Fibroblast of skin of right biceps (primary cell): ENCODE results near the gene LCN2.
A peak's percentile ranks its signal among the peaks of the same experiment; 100 is the strongest.
"Not testable (repeated sequence)": the region's sequence is repeated elsewhere in the genome, so short reads cannot be mapped to it uniquely, and the experiment has no call there.

ENCODE experiments used
- DNase-seq: peaks from one replicate; pipeline ENCODE4 v3.0.0-alpha.2; 2013

The LCN2 gene

DNA sequence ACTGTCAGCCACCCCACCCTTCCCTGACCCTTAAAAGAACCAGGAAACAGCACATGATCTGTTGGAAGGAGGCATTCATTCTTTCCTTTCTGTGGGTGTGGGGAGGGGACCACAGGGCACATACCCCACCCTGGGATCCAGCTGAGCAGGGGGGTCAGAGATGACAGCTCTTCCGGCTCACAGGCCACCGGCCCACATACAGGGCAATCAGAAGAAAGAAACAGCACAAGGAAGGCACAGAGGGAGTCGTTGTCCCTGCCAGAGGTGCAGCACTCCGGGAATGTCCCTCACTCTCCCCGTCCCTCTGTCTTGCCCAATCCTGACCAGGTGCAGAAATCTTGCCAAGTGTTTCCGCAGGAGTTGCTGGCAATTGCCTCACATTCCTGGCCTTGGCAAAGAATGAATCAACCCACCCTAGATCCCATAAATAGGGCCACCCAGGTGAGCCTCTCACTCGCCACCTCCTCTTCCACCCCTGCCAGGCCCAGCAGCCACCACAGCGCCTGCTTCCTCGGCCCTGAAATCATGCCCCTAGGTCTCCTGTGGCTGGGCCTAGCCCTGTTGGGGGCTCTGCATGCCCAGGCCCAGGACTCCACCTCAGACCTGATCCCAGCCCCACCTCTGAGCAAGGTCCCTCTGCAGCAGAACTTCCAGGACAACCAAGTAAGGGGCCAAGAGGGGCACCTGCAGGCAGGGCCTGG lies at the start of gene LCN2:
Gene LCN2 (plus strand): TSS at position 453 of the 701 bp plus-strand sequence. CDS start 73 bp downstream, at position 526.
- DNase-seq, result no peak

DNA sequence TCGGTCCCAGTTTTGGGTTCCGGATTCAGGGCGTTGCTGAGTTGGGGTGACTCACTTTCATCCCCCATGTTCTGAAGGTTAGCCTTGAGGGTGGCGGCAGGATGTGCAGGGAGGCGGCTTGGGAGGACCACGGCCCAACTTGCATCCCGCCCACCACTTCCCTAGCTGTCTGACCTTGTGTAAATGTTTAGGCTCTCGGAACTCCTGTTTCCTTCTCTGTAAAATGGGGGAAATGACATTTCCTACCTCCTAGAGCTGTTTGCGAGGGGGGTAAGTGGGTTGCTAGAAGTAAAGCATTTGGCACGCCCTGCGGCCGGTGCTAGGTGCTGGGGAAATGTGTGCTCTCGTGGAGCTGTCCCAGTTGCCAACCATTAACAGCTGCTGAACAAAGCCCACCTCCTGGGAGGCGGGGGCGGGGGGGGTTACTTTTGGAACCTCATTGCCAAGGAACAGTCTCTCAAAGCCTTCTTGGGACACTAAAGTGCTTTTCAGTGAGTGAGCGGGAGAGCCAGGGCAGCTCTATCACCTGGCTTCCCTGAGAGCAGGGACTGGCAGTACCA lies 49.2 kb upstream of the LCN2 start:
- DNase-seq, result peak; percentile 28

DNA sequence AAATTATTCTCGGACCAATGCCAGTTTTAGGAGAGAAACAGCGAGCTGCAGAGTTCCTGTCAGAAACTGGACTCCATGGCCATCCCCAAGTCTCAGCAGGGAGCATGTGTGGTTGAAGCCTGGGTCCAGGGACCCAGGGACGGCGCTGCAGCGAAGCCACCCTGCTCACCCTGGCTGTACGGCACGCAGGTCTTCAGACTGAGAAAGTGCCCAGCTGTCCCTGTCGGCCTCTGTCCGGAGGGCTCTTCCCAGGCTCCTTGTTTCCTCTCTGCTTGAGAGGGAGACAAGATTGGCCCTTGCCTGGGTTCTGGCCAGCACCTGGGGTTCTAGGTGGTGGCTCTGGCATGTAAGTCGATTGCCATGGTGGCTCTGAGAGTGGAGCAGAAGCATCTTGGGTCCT lies 48.7 kb upstream of the LCN2 start:
- no peak for DNase-seq

DNA sequence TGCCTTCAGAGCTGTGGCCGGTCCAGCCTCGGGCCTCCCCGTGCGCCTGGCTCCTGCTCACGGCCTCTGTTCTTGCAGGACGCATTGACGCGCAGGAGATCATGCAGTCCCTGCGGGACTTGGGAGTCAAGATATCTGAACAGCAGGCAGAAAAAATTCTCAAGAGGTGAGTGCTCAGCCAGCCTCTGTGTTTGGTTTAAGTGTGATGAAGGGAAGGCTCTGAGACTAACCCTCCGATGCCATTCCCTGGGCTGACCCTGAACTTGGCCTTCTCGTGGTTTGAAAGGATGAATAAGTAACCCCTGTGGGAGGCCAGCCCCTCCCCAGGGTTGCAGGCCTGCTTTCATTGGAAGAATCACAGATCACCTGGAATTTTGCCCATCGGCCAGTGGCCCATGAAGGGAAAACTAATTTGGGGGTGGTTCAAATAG lies 48.0 kb upstream of the LCN2 start:
- no peak for DNase-seq

DNA sequence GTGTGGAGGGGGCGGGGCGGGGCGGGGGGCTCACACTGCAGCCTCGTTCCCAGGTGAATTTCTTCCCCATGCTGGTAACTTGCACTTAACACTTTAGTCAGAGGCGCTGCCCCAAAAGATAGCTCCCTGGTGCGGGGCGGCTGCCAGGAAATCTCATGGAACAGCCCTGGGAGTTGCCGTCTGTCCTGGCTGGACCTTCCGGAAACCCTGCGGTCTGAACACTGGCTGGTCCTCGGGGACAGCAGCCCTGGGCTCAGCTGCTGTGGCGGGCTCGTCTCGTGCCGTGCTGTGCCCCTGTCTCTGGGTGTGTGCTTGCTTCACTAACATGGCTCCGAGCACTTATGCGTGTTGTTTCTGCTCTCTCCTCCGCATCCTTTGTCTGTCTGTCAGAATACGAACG lies 47.6 kb upstream of the LCN2 start:
- no peak for DNase-seq

DNA sequence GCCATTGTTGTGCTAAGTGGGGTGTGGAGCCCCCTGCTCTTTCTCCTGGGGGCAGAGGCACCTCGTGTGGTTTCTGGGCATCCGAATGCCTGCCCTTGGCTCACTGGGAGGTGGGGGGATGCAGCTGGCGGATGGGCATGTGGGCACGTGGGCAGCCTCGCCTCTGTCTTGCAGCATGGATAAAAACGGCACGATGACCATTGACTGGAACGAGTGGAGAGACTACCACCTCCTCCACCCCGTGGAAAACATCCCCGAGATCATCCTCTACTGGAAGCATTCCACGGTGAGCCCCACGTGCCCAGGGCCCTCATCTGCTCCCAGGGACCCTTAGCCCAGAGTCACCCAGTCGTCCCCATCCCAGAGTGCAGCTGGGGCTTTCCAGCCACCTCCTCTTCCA lies 47.1 kb upstream of the LCN2 start:
- no peak for DNase-seq

DNA sequence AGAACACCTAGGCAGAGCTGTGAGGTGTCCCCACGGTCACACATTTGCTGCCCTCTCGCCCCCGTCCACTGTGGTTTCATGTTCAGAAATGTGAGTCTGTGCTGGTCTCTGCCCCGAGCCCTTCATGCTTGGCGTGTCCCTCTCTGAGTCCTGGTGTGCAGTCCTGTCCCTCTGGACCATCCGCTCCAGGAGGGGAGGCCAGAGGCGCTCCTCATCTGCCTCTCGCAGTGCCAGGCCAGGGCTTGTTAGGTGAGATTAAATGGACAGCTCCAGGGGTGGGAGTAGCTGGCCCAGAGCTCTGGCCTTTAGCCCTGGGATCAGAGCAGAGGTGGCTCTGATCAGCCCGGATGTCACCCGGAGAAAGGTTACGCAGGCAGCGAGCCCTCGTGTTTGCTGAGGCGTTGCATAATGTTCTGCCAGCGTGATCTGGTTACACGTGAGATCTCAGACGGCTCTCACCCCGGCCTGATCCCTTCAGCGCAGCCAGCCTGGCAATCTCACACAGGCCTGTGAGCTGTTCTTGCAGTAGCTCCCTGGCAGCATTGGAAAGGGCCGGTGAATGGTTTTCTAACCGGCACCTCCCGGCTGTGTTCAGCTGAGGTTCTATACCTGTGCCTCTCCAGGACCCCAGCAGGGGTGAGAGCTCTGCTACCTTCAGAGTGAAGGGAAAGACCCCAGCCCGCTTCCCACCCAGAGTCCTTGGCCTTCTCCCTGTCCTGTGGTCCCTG lies 46.2 kb upstream of the LCN2 start:
- DNase-seq, result no peak

DNA sequence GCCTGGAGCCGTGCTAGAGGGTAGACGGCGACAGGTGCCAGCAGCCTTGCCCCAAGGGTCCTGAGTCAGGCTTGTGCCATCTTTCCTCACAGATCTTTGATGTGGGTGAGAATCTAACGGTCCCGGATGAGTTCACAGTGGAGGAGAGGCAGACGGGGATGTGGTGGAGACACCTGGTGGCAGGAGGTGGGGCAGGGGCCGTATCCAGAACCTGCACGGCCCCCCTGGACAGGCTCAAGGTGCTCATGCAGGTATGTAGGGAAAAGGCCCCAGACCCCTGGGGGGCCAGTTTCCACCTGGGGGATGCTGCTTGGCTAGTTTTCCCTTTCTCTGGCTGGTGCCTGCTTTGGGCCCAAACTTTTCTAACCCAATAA lies 45.7 kb upstream of the LCN2 start:
- no peak for DNase-seq

DNA sequence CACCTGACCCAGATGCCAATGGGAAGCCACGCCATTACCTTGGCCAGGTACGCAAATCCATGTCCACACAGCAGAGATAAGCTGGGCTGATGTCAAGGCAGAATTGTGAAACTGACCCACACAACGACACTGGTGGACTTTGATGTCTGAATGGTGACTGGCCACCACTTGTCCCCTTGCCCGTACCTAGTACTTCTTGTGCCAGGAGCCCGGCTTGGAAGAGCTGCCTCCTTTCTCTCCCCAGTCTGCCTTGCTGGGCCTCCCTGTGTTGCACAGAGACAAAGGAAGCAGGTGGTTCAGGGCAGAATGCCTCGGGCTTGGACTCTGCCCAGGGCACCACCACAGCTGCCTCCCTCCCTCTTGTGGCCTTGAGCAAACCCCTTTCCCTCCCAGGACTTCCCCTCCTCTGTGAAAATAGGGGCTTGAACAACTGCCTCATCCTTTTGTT lies 45.1 kb upstream of the LCN2 start:
- DNase-seq, result no peak

DNA sequence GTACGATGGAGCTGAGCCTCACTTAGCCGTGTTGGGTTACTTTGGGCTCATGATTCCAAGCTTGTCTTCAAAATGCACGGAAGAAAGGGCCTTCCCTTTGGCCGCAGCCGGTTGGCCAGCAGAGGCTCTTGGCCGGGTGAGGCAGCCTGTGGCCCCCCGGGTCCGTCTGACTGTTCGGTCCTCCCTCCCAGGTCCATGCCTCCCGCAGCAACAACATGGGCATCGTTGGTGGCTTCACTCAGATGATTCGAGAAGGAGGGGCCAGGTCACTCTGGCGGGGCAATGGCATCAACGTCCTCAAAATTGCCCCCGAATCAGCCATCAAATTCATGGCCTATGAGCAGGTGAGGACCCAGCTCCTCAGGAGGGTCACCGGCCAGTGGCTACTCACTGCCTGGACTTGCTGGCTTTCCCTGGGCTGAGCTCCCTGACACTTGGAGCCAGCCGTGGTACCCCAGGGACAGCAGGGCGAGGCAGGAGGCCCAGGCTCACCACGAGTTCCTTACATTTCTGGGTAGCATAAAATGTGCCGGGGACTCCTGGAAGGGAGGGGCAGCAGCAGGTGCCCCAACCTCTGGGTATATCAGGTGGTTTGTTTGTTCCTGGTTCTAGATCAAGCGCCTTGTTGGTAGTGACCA lies 43.6 kb upstream of the LCN2 start:
- no peak for DNase-seq

DNA sequence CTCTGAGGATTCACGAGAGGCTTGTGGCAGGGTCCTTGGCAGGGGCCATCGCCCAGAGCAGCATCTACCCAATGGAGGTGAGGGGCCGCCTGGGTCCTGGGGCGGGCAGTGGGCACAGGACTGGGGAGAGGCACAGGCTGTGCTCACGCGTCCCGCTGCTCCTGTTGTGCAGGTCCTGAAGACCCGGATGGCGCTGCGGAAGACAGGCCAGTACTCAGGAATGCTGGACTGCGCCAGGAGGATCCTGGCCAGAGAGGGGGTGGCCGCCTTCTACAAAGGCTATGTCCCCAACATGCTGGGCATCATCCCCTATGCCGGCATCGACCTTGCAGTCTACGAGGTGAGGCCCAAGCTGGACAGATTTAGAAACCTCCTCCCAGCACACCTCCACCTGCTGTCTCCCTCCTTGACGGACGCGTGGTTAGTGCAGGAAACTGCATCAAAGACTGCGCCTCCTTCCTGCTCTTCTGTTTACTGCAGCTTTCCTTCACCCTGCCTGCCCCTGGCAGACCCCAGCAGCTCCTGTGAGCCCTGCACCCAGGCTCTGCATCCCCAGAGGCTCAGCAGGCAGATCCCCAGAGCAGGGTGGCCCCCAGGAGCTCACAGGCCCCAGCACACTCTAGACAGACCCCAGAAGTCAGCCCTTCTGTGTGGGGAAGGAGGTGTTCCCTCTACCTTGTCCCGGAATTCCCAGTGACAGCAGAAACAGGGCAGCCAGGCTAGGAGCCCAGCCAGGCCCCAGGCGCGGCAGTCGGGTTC lies 42.9 kb upstream of the LCN2 start:
- no peak for DNase-seq

DNA sequence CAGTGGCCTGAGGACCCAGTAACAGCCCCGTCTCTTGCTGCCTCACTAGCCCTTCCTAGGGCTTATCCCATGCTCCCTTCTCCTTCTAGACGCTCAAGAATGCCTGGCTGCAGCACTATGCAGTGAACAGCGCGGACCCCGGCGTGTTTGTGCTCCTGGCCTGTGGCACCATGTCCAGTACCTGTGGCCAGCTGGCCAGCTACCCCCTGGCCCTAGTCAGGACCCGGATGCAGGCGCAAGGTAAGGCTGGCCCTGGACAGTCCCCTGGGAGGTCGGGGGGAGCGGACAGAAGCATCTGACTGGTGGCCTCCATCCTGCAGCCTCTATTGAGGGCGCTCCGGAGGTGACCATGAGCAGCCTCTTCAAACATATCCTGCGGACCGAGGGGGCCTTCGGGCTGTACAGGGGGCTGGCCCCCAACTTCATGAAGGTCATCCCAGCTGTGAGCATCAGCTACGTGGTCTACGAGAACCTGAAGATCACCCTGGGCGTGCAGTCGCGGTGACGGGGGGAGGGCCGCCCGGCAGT lies 42.2 kb upstream of the LCN2 start:
- no peak for DNase-seq

DNA sequence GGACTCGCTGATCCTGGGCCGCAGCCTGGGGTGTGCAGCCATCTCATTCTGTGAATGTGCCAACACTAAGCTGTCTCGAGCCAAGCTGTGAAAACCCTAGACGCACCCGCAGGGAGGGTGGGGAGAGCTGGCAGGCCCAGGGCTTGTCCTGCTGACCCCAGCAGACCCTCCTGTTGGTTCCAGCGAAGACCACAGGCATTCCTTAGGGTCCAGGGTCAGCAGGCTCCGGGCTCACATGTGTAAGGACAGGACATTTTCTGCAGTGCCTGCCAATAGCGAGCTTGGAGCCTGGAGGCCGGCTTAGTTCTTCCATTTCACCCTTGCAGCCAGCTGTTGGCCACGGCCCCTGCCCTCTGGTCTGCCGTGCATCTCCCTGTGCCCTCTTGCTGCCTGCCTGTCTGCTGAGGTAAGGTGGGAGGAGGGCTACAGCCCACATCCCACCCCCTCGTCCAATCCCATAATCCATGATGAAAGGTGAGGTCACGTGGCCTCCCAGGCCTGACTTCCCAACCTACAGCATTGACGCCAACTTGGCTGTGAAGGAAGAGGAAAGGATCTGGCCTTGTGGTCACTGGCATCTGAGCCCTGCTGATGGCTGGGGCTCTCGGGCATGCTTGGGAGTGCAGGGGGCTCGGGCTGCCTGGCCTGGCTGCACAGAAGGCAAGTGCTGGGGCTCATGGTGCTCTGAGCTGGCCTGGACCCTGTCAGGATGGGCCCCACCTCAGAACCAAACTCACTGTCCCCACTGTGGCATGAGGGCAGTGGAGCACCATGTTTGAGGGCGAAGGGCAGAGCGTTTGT lies 41.6 kb upstream of the LCN2 start:
- DNase-seq, result no peak

DNA sequence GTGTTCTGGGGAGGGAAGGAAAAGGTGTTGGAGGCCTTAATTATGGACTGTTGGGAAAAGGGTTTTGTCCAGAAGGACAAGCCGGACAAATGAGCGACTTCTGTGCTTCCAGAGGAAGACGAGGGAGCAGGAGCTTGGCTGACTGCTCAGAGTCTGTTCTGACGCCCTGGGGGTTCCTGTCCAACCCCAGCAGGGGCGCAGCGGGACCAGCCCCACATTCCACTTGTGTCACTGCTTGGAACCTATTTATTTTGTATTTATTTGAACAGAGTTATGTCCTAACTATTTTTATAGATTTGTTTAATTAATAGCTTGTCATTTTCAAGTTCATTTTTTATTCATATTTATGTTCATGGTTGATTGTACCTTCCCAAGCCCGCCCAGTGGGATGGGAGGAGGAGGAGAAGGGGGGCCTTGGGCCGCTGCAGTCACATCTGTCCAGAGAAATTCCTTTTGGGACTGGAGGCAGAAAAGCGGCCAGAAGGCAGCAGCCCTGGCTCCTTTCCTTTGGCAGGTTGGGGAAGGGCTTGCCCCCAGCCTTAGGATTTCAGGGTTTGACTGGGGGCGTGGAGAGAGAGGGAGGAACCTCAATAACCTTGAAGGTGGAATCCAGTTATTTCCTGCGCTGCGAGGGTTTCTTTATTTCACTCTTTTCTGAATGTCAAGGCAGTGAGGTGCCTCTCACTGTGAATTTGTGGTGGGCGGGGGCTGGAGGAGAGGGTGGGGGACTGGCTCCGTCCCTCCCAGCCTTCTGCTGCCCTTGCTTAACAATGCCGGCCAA lies 40.8 kb upstream of the LCN2 start:
- DNase-seq, result no peak

DNA sequence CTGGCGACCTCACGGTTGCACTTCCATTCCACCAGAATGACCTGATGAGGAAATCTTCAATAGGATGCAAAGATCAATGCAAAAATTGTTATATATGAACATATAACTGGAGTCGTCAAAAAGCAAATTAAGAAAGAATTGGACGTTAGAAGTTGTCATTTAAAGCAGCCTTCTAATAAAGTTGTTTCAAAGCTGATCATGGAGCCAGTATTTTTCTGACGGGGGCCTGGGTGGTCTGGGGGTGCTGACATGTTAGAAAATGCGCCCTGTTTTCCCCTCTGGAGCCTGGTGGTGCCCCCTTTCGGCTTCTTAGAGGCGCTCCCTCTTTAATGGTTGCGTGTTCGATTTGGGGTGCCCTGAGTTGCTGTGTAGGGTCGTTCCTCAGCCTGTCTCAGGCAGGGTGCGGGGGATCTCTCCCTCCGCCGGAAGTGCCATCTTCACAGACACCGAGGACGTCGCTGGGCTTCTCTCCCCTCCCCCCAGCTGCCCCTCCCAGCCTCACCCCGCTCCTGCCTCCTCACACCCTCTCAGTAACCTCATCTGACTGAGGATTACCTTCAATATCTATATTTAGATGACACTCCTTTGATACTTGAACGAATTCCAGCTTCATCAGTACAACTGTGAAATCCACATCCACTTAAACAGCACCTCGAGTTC lies 40.1 kb upstream of the LCN2 start:
- DNase-seq, result no peak

DNA sequence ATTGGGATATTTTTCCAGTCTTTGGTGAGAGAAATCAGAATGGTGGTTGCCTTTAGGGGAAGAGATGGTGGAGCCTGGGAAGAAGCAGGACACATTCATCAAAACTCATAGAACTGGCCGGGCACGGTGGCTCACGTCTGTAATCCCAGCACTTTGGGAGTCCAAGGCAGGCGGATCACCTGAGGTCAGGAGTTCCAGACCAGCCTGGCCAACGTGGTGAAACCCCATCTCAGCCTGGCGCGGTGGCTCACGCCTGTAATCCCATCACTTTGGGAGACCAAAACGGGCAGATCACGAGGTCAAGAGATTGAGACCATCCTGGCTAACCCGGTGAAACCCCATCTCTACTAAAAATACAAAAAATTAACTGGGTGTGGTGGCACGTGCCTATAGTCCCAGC lies 37.5 kb upstream of the LCN2 start:
- DNase-seq, result not testable (repeated sequence)

DNA sequence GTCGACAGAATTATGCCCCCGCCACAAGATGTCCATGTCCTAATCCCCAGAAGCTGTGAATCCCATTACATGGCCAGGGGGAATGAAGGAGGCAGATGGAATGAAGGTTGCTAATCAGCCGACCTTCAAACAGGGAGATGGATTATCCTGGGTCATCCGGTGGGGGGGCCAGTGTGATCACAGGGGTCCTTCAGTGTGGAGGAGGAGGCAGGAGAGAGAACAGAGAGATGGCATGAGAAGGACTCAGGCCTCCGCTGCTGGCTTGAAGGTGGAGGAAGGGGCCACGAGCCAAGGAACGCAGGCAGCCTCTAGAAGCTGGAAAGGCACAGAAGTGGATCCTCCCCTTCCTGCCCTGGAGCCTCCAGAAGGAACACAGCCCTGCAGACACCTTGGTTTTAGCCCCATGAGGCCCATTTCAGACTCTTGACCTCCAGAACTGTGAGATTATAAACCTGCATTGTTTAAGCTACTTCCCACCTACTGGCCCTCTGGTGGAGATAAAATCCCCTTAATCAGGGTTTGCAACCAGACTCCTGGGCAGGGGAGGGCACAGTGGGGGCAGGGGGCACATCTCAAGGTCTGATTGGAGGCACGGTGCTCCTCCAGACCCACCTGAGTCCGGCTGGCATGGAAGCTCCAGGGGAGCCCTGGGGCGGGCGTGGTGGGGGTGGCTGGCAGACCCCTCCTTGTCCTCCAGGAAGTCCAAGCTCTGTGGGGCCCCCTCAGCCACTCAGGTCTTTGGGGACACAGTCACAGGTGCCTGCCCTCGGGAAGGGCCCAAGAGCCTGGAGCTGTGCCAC lies 35.5 kb upstream of the LCN2 start:
- DNase-seq, result no peak

DNA sequence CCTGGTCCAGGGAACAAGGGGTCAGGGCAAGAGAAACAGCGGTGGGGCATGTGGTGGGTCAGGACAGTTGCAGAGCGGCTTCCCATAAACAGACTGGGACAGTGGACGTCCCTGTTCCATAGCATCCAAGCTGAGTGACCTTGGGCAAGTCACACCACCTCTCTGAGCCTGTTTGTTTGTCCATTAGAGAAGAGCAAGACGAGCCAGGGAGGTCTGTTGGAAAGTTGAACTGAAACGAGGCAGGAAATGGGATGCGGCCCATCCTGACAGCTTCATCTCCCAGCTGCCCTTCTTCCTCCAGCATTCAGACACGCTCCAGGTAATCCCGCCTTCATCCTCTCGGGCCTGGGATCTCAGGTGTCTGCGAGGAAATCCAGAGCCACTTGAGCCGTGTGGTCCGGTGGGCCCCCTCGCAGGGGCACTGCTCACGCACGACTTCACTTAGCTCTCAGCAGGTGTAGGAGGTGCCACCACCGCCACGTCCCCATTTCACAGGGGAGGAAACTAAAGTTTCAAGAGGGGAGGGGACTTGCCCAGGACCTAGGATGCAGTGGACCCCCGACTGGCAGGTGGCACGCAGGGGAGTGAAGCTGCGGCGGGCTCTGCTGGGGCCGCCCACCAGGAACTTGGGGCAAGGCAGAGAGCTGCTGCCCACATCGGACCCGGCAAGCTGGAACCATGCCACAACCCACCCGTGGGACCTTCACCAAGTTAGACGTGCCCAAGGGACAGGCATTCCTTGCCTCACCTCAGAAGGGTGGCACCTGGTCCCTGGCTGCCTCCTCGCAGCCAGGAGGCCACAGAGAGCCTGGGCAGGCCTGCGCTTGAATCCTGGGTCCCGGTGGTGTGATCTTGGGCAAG lies 34.7 kb upstream of the LCN2 start:
- DNase-seq, result no peak
